Hepatocyte (in vitro differentiated cells): ENCODE results near the gene MYRIP. TPM values are rescaled to one million over a fixed set of nuclear protein-coding genes. Genes with fewer than 3 reads are reported as not detected.

Experiments
- DNase-seq: peaks from one replicate; pipeline ENCODE4 v3.0.0-alpha.2; 2016; ENCODE audit warnings: low spot score
- H2AFZ ChIP-seq: fragments of 200-600 bp; sonication (generic); 2 replicates; pipeline ENCODE4 v1.6.0; 2016; ENCODE audit warnings: antibody characterized with exemption, mild to moderate bottlenecking
- H3K27ac ChIP-seq: fragments of 200-600 bp; sonication (generic); 2 replicates; pipeline ENCODE4 v1.5.1; 2016; ENCODE audit warnings: mild to moderate bottlenecking
- H3K27me3 ChIP-seq: fragments of 200-600 bp; sonication (generic); 2 replicates; pipeline ENCODE4 v1.6.1; 2016
- H3K36me3 ChIP-seq: fragments of 200-600 bp; sonication (generic); replicated peaks from 2 replicates; pipeline ENCODE4 v1.5.1; 2016; ENCODE audit warnings: low read depth; ENCODE audit not compliant: insufficient read depth
- H3K4me1 ChIP-seq: fragments of 200-600 bp; sonication (generic); 2 replicates; pipeline ENCODE4 v1.5.1; 2016; ENCODE audit warnings: mild to moderate bottlenecking, moderate library complexity; ENCODE audit not compliant: insufficient read depth
- H3K4me2 ChIP-seq: fragments of 200-600 bp; sonication (generic); 2 replicates; pipeline ENCODE4 v1.6.0; 2016
- H3K4me3 ChIP-seq: fragments of 200-600 bp; sonication (generic); 2 replicates; pipeline ENCODE4 v1.5.1; 2016; ENCODE audit warnings: mild to moderate bottlenecking
- H3K79me2 ChIP-seq: fragments of 200-600 bp; sonication (generic); 2 replicates; pipeline ENCODE4 v1.6.0; 2017; ENCODE audit warnings: mild to moderate bottlenecking
- H3K9me2 ChIP-seq: fragments of 200-600 bp; sonication (generic); replicated peaks from 2 replicates; pipeline ENCODE4 v1.6.0; 2017; ENCODE audit warnings: mild to moderate bottlenecking; ENCODE audit not compliant: insufficient read depth
- H3K9me3 ChIP-seq: fragments of 200-600 bp; sonication (generic); 2 replicates; pipeline ENCODE4 v1.5.1; 2016; ENCODE audit warnings: low read depth, mild to moderate bottlenecking
- H4K20me1 ChIP-seq: fragments of 200-600 bp; sonication (generic); 2 replicates; pipeline ENCODE4 v1.6.0; 2016; ENCODE audit warnings: mild to moderate bottlenecking; ENCODE audit not compliant: insufficient read depth, poor library complexity, severe bottlenecking
- EZH2 ChIP-seq: fragments of 200-600 bp; sonication (generic); IDR thresholded peaks from 2 replicates; pipeline ENCODE4 v1.6.1; 2016; ENCODE audit warnings: antibody characterized with exemption, mild to moderate bottlenecking, borderline replicate concordance
- EZH2phosphoT487 ChIP-seq: fragments of 200-600 bp; sonication (generic); IDR thresholded peaks from one replicate; pipeline ENCODE4 v1.6.1; 2018; ENCODE audit warnings: antibody characterized with exemption, mild to moderate bottlenecking, low read depth, moderate library complexity; ENCODE audit not compliant: unreplicated experiment, severe bottlenecking
- WGBS: methylation state at CpG from one replicate; pipeline ENCODE4 v1.1.6; 2016; ENCODE audit warnings: low lambda C conversion rate; ENCODE audit errors: missing lambda C conversion rate; 5-methylcytosine and 5-hydroxymethylcytosine counted together
- polyA plus RNA-seq: library from polyadenylated mRNA; unstranded; fragments of >200 nt; fragmentation: Nextera tagmentation; extraction: Ambion mirVana; gene quantifications from 2 replicates; pipeline ENCODE4 v1.2.1, GENCODE V29; 2016
- total RNA-seq: library from RNA; depleted of rRNA; stranded (reverse); fragments of >200 nt; gene quantifications from 2 replicates; pipeline ENCODE4 v1.2.3, GENCODE V29; 2014
- TF ChIP-seq, protein P1 (sequence below): fragments of 200-600 bp; sonication (generic); IDR thresholded peaks from 2 replicates; pipeline ENCODE4 v1.5.1; 2016; ENCODE audit warnings: antibody characterized with exemption, mild to moderate bottlenecking; ENCODE audit not compliant: poor library complexity

Gene MYRIP
- total and polyA plus RNA-seq, 2 experiments from 2014 or later: 0.57 TPM; not detected in 1

DNA sequence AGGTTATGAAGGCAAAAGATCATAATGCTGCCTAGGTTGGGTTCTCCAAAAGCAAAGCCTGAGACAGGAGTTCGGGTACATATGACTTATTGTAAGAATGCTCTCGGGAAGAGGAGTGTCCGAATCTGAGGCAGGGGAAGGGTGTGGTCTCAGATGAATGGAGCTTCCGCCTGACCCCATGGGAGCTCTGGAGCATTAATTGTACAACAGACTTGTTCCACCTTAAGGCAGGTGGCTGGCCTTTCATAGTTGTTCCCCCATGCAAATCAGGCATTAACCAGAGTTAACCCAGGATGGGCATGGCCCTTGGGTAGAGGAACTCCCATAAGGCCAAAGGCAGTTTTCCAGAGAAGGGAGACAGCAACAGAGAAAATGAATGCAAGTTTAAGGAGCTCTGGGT, 170.6 kb downstream of the MYRIP start:
- Histone ChIP-seq H3K27ac (no peak overlapping the region), H3K4me2 (no peak overlapping the region), H3K4me3 (no peak overlapping the region), H4K20me1 (no peaks in the 10 kb centered on the region), H3K9me2 (no peaks in the 10 kb centered on the region), H3K27me3 (no peaks in the 10 kb centered on the region), H3K79me2 (no peaks in the 10 kb centered on the region), H3K36me3 (no peaks in the 10 kb centered on the region), H2AFZ (no peak overlapping the region), H3K4me1 (no peaks in the 10 kb centered on the region), H3K9me3 (no peaks in the 10 kb centered on the region)
- TF ChIP-seq EZH2phosphoT487: no peak
- TF ChIP-seq EZH2: no peak
- TF ChIP-seq, protein P1, sequence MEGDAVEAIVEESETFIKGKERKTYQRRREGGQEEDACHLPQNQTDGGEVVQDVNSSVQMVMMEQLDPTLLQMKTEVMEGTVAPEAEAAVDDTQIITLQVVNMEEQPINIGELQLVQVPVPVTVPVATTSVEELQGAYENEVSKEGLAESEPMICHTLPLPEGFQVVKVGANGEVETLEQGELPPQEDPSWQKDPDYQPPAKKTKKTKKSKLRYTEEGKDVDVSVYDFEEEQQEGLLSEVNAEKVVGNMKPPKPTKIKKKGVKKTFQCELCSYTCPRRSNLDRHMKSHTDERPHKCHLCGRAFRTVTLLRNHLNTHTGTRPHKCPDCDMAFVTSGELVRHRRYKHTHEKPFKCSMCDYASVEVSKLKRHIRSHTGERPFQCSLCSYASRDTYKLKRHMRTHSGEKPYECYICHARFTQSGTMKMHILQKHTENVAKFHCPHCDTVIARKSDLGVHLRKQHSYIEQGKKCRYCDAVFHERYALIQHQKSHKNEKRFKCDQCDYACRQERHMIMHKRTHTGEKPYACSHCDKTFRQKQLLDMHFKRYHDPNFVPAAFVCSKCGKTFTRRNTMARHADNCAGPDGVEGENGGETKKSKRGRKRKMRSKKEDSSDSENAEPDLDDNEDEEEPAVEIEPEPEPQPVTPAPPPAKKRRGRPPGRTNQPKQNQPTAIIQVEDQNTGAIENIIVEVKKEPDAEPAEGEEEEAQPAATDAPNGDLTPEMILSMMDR: no peak
- 88% methylated on average over 4 of the region's 4 CpGs for WGBS
- no peak for DNase-seq

DNA sequence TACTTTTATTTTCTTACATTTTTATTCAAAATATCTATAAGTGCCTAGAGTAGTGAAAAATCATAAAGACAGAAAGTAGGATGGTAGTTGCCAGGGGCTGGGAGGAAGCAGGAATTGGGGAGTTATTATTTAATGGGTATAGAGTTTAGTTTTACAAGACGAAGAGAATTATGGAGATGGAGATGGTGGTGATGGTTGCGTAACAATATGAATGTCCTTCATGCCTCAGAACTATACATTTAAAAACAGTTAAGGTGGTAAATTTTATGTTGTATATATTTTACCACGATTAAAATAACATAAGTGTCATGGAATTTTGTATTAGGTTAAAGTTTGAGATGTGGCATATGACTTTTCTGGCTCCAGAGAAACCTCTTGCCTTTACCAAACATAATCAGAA, 171.4 kb downstream of the MYRIP start:
- no peak overlapping the region for H3K27ac ChIP-seq
- H3K4me2 ChIP-seq: no peak overlapping the region
- no peak overlapping the region for H3K4me3 ChIP-seq
- H3K9me2 ChIP-seq: no peaks in the 10 kb centered on the region
- H3K27me3 ChIP-seq: no peaks in the 10 kb centered on the region
- H2AFZ ChIP-seq: no peak overlapping the region
- no peaks in the 10 kb centered on the region for H4K20me1 ChIP-seq
- no peaks in the 10 kb centered on the region for H3K9me3 ChIP-seq
- 86% methylated on average over 3 of the region's 3 CpGs for WGBS
- no peak for TF ChIP-seq EZH2
- TF ChIP-seq, protein P1: no peak
- no peak for TF ChIP-seq EZH2phosphoT487
- no peaks in the 10 kb centered on the region for H3K36me3 ChIP-seq
- H3K4me1 ChIP-seq: no peaks in the 10 kb centered on the region
- no peaks in the 10 kb centered on the region for H3K79me2 ChIP-seq
- no peak for DNase-seq

GRCh38 chr3:39981547-39982184, 172.3 kb downstream of the MYRIP start:
- H3K27me3 ChIP-seq: no peaks in the 10 kb centered on the region

More at GRCh38 chr3:39981547-39982184, 172.3 kb downstream of the MYRIP start:
- H3K79me2 ChIP-seq: no peaks in the 10 kb centered on the region
- no peaks in the 10 kb centered on the region for H3K4me1 ChIP-seq
- no peak for DNase-seq
- H2AFZ ChIP-seq: no peak overlapping the region
- no peaks in the 10 kb centered on the region for H4K20me1 ChIP-seq
- 56% methylated on average over 1 of the region's 1 CpG for WGBS
- H3K27ac ChIP-seq: no peak overlapping the region
- H3K36me3 ChIP-seq: no peaks in the 10 kb centered on the region
- no peak overlapping the region for H3K4me2 ChIP-seq
- H3K9me2 ChIP-seq: no peaks in the 10 kb centered on the region
- TF ChIP-seq EZH2 (no peak), EZH2phosphoT487 (no peak)
- TF ChIP-seq, protein P1: no peak
- H3K4me3 ChIP-seq: no peak overlapping the region
- no peaks in the 10 kb centered on the region for H3K9me3 ChIP-seq
